Right cardiac atrium (tissue), 5 donors: ENCODE data around the gene ZC3H13. TPM values are rescaled to one million over a fixed set of nuclear protein-coding genes. Genes with fewer than 3 reads are reported as not detected.

Experiments
- ATAC-seq, 2 donors: fragments of 200-7000 bp; cut with Tn5 transposase; one replicate each; pipeline versions ENCODE4 v1.8.0 to v1.9.1; 2020; ENCODE audit warnings: moderate library complexity in 2 of 2, mild to moderate bottlenecking in 1 of 2
- DNase-seq, 3 donors: peaks; one replicate each; pipeline ENCODE4 v3.0.0-alpha.2; 2020
- H3K27ac ChIP-seq: one replicate; pipeline ENCODE4 v1.5.1; 2013; ENCODE audit warnings: mild to moderate bottlenecking, low read length, control low read depth, moderate library complexity
- H3K27me3 ChIP-seq: one replicate; pipeline ENCODE4 v1.6.1; 2013; ENCODE audit not compliant: control insufficient read depth, insufficient read depth
- H3K4me1 ChIP-seq: one replicate; pipeline ENCODE4 v1.6.1; 2013; ENCODE audit warnings: low read length; ENCODE audit not compliant: control insufficient read depth, insufficient read depth
- H3K4me3 ChIP-seq: one replicate; pipeline ENCODE4 v1.5.1; 2013; ENCODE audit warnings: low read length, control low read depth
- H3K9me3 ChIP-seq: one replicate; pipeline ENCODE4 v1.6.1; 2013; ENCODE audit warnings: low read length; ENCODE audit not compliant: control insufficient read depth
- WGBS: extraction: QIAGEN DNeasy Blood & Tissue Kit; methylation state at CpG from one replicate; pipeline ENCODE4 v1.1.7; 2013; 5-methylcytosine and 5-hydroxymethylcytosine counted together
- intact Hi-C, 4 donors: fragments of 100-400 bp; cut with DNase I; formaldehyde crosslinking; loops; one replicate each; pipeline versions ENCODE4 v1.11.0 to v1.14.0; 2022 to 2023
- polyA plus RNA-seq: library from polyadenylated mRNA; stranded (reverse); fragments of 200-250 nt; gene quantifications from one replicate; pipeline ENCODE4 v1.2.3, GENCODE V29; 2013
- total RNA-seq, 4 donors: library from RNA; stranded (reverse); fragmentation: NEBNext Ultra II Directional; extraction: Animal tissue kit (Norgen Biotek cat#: 25700); gene quantifications; one replicate each; pipeline ENCODE4 v1.2.1, GENCODE V29; 2021
- donor health status: healthy with polysubstance abuse.
- donor health status: DM: no; HTN: yes; CAD: no.
- donor health status: DM: no; HTN: no; CAD: no.
- donor health status: DM: no; HTN: yes; CAD: no; lungs with severe emphysema.
- donor health status: DM: yes; HTN: yes; CAD: no.

Gene ZC3H13
- total and polyA plus RNA-seq, 5 donors: 14.2 to 42.0 (median 34.6) TPM

DNA sequence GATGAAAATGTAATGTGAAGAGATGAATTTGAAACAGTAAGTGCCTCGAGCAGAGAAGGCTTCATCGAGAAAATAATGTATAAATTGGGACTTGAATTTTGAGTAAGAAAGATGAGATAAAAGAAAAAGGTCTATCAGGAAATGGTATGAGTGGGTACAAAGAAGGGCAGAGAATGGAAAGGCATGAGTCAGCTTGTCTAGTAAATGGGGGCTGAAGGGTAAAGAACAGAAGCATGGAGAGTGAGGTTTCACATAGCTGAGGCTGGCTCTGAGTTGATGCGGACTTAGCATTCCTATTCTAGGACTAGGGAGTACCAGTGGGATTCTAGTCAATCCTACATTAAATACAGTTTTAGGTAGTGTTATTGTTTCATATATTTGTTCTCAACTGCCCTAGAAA lies 85.8 kb downstream of the ZC3H13 start:
- WGBS: 94% methylated on average over 3 of the region's 3 CpGs
- intact Hi-C loops: no loop called here

DNA sequence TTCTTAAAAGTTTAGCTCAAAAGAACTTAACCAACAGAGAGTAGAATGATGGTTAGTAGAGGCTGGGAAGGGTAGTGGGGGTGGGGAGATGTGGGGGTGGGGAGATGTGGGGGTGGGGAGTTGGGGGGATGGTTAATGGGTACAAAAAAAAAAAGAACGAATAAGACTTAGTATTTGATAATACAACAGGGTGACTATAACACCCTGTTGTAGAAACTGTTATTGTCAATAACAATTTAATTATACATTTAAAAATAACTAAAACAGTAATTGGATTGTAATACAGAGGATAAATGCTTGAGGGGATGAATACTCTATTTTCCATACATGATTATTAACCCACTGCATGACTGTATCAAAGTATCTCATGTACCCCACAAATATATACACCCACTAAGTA lies 91.1 kb downstream of the ZC3H13 start:
- intact Hi-C loops: no loop called here
- no peak for ATAC-seq
- DNase-seq: no peak
- Histone ChIP-seq H3K4me3 (no peak overlapping the region), H3K27me3 (no peaks in the 10 kb centered on the region), H3K27ac (no peak overlapping the region), H3K9me3 (no peaks in the 10 kb centered on the region), H3K4me1 (no peaks in the 10 kb centered on the region)
- WGBS: 83% methylated on average over 1 of the region's 1 CpG

More for the DNA sequence above, 85.8 kb downstream of the ZC3H13 start:
- DNase-seq (no peak), ATAC-seq (no peak)
- H3K4me1 ChIP-seq: no peaks in the 10 kb centered on the region
- no peak overlapping the region for H3K4me3 ChIP-seq
- no peaks in the 10 kb centered on the region for H3K27me3 ChIP-seq
- no peaks in the 10 kb centered on the region for H3K9me3 ChIP-seq
- no peak overlapping the region for H3K27ac ChIP-seq

DNA sequence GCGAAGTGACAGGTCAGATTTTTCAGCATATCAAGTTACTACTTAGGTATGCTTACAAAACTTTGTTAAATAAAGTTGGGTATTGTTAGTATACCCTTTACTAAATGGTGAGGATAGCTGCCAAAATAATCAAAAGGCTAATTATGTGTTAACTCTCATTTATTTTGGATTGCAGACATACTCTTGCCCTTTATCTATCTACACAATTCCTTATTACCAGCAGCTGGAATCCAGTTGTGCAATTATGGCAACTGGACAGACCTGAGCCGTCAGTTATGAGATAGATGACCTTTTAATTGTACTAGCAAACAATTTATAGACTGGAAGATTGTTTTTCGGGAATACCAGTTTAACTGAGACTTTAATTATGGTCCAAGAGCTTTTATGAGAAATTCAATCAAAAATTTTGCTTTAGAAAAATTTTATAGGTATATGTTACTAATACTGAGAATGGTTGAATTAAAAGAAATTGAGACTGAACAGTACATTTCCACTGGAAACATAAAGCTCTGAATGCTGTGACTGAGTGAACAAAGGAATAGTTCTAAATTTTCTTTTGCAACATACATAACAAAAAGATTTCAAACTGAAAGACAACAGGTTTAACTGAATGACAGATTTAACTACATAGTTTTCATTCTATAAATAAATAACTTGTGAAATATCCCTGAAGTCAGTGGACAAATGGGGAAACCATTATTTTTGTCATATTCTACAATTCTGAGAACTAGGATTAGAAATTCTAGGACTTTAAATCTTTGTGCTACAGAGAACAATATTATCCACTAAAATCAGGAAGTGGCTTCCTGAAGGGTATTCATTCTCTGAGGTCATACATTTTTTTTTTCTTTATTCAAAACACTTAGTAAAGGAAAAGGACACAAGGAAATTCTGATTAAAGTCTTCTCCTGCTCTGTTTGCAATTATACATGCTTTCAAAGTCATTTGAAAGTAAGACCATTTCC lies 97.4 kb downstream of the ZC3H13 start:
- Histone ChIP-seq H3K27me3 (no peaks in the 10 kb centered on the region), H3K9me3 (no peaks in the 10 kb centered on the region), H3K4me1 (no peaks in the 10 kb centered on the region), H3K4me3 (no peak overlapping the region), H3K27ac (no peak overlapping the region)
- DNase-seq (no peak), ATAC-seq (peak in 1 of 2 donors; percentile 23)
- WGBS: 78% methylated on average over 3 of the region's 3 CpGs
- intact Hi-C loops: no loop called here

DNA sequence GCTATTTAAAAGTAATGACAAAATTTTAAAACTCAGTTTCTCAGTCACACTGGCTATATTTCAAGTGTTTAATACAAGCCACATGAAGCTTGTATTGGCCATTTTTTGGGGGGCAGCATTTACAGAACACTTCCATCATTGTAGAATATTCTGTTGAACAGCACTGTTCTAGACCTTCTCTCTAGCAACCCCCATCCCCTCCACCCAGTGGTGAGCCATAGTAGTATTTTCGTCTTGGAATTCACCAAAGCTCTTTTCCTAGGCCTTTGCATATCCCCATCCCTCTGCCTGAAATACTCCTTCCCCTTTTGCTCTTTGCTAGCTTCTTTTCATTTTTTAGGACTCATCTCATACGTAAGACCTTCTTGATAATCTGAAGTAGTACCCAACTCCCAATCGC lies 99.5 kb downstream of the ZC3H13 start:
- no peak for DNase-seq
- 92% methylated on average over 3 of the region's 3 CpGs for WGBS
- Histone ChIP-seq H3K4me1 (no peaks in the 10 kb centered on the region), H3K4me3 (no peak overlapping the region), H3K27me3 (no peaks in the 10 kb centered on the region), H3K27ac (no peak overlapping the region), H3K9me3 (no peaks in the 10 kb centered on the region)
- intact Hi-C loops: no loop called here
- ATAC-seq: no peak

DNA sequence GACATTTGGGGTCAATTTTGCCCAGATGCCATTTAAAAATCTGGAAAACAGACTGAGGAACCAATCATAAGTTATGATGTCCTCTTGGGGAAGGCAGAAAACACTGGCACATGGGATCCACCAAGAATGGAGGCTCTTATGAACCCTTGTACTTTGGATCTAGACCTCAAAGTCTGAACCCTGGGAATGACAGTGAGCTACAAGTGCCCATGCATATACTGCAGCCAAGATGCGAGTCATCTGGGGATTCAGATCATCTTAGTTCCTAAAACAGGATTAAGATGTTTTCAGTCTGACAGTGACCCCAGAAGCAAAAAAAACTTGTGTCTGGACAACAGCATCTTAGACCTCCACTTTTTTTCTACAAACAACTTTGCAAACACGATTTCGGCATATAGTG lies 100.8 kb downstream of the ZC3H13 start:
- 74% methylated on average over 3 of the region's 3 CpGs for WGBS
- intact Hi-C loops: no loop called here
- no peak for ATAC-seq

DNA sequence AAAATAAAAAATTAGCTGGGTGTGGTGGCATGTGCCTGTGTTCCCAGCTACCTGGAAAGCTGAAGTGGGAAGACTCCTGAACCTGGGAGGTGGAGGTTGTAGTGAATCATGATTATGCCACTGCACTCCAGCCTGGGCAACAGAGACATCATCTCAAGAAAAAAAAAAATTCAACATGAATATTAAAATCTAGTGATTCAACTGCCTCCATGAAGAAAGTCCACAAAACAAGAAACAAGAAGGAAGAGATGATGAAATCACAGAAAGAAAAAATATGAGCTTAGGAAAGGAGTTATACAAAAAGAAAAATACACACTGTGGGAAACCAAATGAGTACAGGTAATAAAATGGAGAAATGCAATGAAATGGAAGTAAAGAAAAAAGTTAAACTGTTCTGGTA lies 101.4 kb downstream of the ZC3H13 start:
- Histone ChIP-seq H3K9me3 (no peaks in the 10 kb centered on the region), H3K27ac (no peak overlapping the region), H3K4me1 (no peaks in the 10 kb centered on the region), H3K27me3 (no peaks in the 10 kb centered on the region), H3K4me3 (no peak overlapping the region)
- intact Hi-C loops: no loop called here
- DNase-seq: no peak
- ATAC-seq: no peak

More for the DNA sequence above, 100.8 kb downstream of the ZC3H13 start:
- no peaks in the 10 kb centered on the region for H3K27me3 ChIP-seq
- no peak overlapping the region for H3K27ac ChIP-seq
- no peak for DNase-seq
- no peak overlapping the region for H3K4me3 ChIP-seq
- H3K4me1 ChIP-seq: no peaks in the 10 kb centered on the region
- no peaks in the 10 kb centered on the region for H3K9me3 ChIP-seq

DNA sequence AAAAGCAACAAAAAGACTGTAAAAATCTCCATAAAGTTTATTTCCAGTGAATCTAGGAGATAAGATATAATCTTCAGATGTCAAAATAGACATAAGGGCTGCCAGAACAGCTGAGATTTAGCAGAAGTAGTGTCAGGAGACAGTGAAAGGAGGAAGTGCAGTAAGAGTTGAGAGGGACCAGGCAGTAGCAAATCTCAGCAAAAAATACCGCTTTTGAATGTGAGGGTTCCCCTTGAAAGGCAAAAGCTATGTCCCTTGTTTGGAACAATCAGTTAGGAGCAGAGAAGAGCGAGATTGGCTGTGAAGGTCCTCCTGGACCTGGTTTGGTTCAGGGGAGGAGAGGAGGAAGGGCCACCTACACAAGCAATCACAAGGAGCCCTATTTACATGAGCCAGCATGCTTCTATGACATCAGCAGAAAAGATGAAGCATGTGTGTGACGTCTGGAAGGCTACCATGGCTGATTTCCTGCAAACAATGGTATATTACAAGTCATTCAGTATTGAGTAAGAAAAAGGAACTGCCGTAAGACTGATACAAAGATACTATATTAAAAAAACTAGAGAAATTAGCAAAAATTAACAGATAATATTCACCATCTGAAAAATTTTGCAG lies 102.1 kb downstream of the ZC3H13 start:
- 73% methylated on average over 4 of the region's 4 CpGs for WGBS
- Histone ChIP-seq H3K9me3 (no peaks in the 10 kb centered on the region), H3K4me1 (no peaks in the 10 kb centered on the region), H3K4me3 (no peak overlapping the region), H3K27ac (no peak overlapping the region), H3K27me3 (no peaks in the 10 kb centered on the region)
- intact Hi-C loops: no loop called here
- ATAC-seq (peak in 1 of 2 donors; percentile 26), DNase-seq (no peak)

DNA sequence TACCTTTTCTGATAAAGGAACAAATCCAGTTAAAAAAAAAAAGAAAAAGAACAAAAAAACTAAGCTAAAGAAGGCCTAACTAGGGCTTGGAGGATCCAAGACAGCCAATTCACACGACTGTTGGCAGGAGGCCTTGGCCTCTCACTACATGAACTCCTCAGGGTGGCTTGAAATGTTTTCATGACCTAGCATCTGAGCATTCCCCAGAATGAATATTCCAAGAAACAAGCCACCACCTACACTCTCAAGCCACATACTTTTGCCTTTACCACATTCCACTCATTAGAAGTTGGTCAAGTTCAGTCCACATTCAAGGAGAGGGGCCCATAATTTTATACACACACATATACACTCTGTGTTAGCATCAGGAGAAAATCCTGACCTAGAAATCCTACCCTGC lies 103.4 kb downstream of the ZC3H13 start:
- WGBS: 58% methylated on average over 1 of the region's 1 CpG
- H3K9me3 ChIP-seq: no peaks in the 10 kb centered on the region
- no peak for ATAC-seq
- intact Hi-C loops: no loop called here
- H3K27me3 ChIP-seq: no peaks in the 10 kb centered on the region
- no peak overlapping the region for H3K4me3 ChIP-seq
- H3K4me1 ChIP-seq: no peaks in the 10 kb centered on the region
- peak in 1 of 3 donors; percentile 61 for DNase-seq
- H3K27ac ChIP-seq: no peak overlapping the region

DNA sequence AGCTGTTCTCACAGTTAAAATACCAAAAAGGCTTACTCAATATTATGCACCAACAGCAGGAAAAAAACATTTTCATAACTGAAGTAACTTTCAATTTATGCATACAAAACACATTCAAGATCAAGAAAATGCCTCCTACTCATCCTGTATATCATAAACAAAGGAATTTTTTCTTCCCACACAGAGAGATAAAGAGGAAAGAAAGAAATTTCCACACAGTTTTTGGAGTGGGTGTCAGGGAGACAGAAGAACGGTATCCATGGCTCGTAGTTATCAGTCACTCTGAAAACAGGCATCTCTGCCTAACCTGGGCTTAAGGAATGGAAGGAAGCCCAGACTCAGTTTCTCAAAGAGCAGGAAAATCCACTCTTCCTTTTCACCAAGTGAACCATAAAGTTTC lies 108.6 kb downstream of the ZC3H13 start:
- DNase-seq (no peak), ATAC-seq (no peak)
- Histone ChIP-seq H3K4me3 (no peak overlapping the region), H3K27me3 (no peaks in the 10 kb centered on the region), H3K4me1 (no peaks in the 10 kb centered on the region), H3K27ac (no peak overlapping the region), H3K9me3 (no peaks in the 10 kb centered on the region)
- intact Hi-C loops: no loop called here
- 32% methylated on average over 2 of the region's 2 CpGs for WGBS

DNA sequence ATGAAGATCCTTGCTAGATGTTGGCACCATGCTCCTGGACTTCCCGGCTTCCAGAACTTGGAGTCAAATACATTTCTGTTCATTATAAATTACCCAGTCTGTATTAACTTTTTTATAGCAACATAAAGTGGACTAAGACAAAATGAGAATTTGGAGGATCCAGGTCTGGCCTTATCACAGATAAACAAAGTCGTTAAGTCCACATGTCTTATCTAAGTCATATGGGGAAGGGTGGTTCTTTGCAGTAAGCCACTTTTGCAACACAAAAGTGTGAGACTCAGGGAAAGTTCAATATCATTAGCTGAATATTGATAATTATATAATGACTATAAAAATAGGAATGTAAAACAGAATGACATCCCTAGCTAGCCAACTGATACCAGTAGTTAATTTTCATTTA lies 109.4 kb downstream of the ZC3H13 start:
- ATAC-seq: no peak
- H3K9me3 ChIP-seq: no peaks in the 10 kb centered on the region
- H3K27me3 ChIP-seq: no peaks in the 10 kb centered on the region
- intact Hi-C loops: no loop called here
- no peak for DNase-seq
- no peak overlapping the region for H3K4me3 ChIP-seq
- 57% methylated on average over 2 of the region's 2 CpGs for WGBS
- H3K27ac ChIP-seq: no peak overlapping the region
- H3K4me1 ChIP-seq: no peaks in the 10 kb centered on the region

DNA sequence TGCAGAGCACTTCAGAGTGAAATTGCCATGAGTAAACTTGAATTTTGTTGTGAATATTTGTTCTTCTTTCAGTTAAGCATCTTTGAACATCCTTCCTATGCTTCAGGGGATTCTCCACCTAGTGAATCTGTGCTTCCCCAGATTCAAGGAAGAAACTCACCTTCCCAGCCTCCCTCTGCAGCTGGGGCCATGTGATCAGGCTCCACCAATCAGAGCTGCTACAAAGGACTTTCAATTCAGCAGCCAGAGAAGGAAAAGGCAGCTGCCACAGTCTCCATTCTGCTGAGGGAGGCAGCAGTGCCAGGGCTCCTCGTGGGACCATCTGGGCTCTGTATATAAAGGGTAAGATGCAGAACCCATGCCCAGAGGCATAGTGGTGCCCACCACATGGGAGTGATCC lies 111.3 kb downstream of the ZC3H13 start:
- DNase-seq (no peak), ATAC-seq (no peak)
- H3K9me3 ChIP-seq: no peaks in the 10 kb centered on the region
- H3K4me3 ChIP-seq: no peak overlapping the region
- WGBS: 61% methylated on average over 1 of the region's 1 CpG
- intact Hi-C loops: no loop called here
- no peaks in the 10 kb centered on the region for H3K4me1 ChIP-seq
- no peak overlapping the region for H3K27ac ChIP-seq
- no peaks in the 10 kb centered on the region for H3K27me3 ChIP-seq
